Smooth muscle cell (in vitro differentiated cells): ENCODE results near the gene SELENOM. TPM values are rescaled to one million over a fixed set of nuclear protein-coding genes. Genes with fewer than 3 reads are reported as not detected.

Experiments used
- DNase-seq: peaks from one replicate; lab custom pipeline; 2025; ENCODE audit not compliant: unreplicated experiment; lab: John Stamatoyannopoulos, UW
- H2AFZ ChIP-seq: fragments of 200-600 bp; sonication (generic); 2 replicates; pipeline ENCODE4 v1.6.0; 2016; ENCODE audit warnings: antibody characterized with exemption, low read depth, mild to moderate bottlenecking
- H3F3A ChIP-seq: fragments of 200-600 bp; sonication (generic); 2 replicates; pipeline ENCODE4 v1.6.0; 2017; ENCODE audit warnings: antibody characterized with exemption, low read depth
- H3K27ac ChIP-seq: fragments of 200-600 bp; sonication (generic); 2 replicates; pipeline ENCODE4 v1.5.1; 2016; ENCODE audit warnings: low read depth, mild to moderate bottlenecking
- H3K27me3 ChIP-seq: fragments of 200-600 bp; sonication (generic); 2 replicates; pipeline ENCODE4 v1.6.1; 2016; ENCODE audit warnings: low read depth, mild to moderate bottlenecking
- H3K36me3 ChIP-seq: fragments of 200-600 bp; sonication (generic); 2 replicates; pipeline ENCODE4 v1.5.1; 2016; ENCODE audit warnings: low read depth
- H3K4me1 ChIP-seq: fragments of 200-600 bp; sonication (generic); 2 replicates; pipeline ENCODE4 v1.5.1; 2016; ENCODE audit warnings: low read depth
- H3K4me2 ChIP-seq: fragments of 200-600 bp; sonication (generic); 2 replicates; pipeline ENCODE4 v1.6.0; 2016; ENCODE audit warnings: mild to moderate bottlenecking
- H3K4me3 ChIP-seq: fragments of 200-600 bp; sonication (generic); 2 replicates; pipeline ENCODE4 v1.5.1; 2016; ENCODE audit warnings: mild to moderate bottlenecking
- H3K79me2 ChIP-seq: fragments of 200-600 bp; sonication (generic); 2 replicates; pipeline ENCODE4 v1.6.0; 2016; ENCODE audit warnings: low read depth, mild to moderate bottlenecking
- H3K9ac ChIP-seq: fragments of 200-600 bp; sonication (generic); 2 replicates; pipeline ENCODE4 v1.6.0; 2016; ENCODE audit warnings: low read depth
- H3K9me3 ChIP-seq: fragments of 200-600 bp; sonication (generic); replicated peaks from 2 replicates; pipeline ENCODE4 v1.5.1; 2016; ENCODE audit warnings: low read depth
- H4K20me1 ChIP-seq: fragments of 200-600 bp; sonication (generic); 2 replicates; pipeline ENCODE4 v1.6.0; 2016; ENCODE audit warnings: low read depth
- WGBS: methylation state at CpG from one replicate; pipeline ENCODE4 v1.1.7; 2016; ENCODE audit warnings: low lambda C conversion rate; 5-methylcytosine and 5-hydroxymethylcytosine counted together
- polyA plus RNA-seq: library from polyadenylated mRNA; unstranded; fragments of >200 nt; fragmentation: Nextera tagmentation; extraction: Ambion mirVana; gene quantifications from 2 replicates; pipeline ENCODE4 v1.2.1, GENCODE V29; 2016
- total RNA-seq: library from RNA; depleted of rRNA; stranded (reverse); fragments of >200 nt; gene quantifications from 2 replicates; pipeline ENCODE4 v1.2.3, GENCODE V29; 2014
- TF ChIP-seq, protein P1 (sequence below): fragments of 200-600 bp; sonication (generic); IDR thresholded peaks from 2 replicates; pipeline ENCODE4 v1.5.1; 2017; ENCODE audit warnings: borderline replicate concordance, mild to moderate bottlenecking, antibody characterized with exemption; ENCODE audit not compliant: insufficient read depth, poor library complexity, severe bottlenecking

SELENOM gene
- total and polyA plus RNA-seq, 2 experiments from 2014 or later: 450 to 600 TPM

DNA sequence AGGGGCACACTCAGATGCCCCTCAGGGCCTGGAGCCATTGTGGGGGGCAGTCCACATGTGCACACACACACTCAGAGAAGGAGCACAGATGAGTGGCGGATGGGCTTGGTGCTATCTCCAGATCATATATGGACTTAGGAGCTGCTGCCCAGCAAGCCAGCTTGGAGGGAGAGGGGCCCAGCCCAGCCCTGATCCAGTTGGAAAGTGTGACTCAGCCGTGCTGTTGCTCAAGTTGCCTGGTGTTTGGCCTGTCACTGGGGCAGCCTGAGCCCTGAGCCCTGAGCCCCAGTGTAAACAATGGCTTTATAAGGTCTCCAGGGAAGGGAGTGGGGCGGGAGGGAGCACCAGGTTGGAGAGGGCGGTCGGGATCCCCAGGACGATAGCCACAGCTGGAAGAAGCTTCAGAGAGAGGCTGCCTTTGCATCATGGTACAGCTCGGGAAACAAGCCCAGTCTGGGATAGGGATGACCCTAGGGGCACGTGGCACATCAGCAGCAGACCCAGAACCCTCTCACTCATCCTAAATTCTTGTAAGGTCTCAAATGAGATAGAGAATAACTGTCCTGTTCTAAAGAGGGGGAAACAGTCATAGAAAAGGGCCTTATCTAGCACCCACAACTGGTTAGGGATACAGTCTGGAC lies 4.8 kb downstream of the SELENOM start:
- peak overlapping the region; percentile 13 for H3K9ac ChIP-seq
- H3K4me3 ChIP-seq: no peak overlapping the region
- H3K9me3 ChIP-seq: no peaks in the 10 kb centered on the region
- no peak overlapping the region for H2AFZ ChIP-seq
- no peaks in the 10 kb centered on the region for H3K36me3 ChIP-seq
- peaks cover 4% of the 10 kb centered on the region for H3K4me1 ChIP-seq
- peak overlapping the region; percentile 8 for H3K4me2 ChIP-seq
- 10% methylated on average over 6 of the region's 8 CpGs for WGBS
- H3K27ac ChIP-seq: peak overlapping the region; percentile 90
- H3F3A ChIP-seq: peaks cover 44% of the 10 kb centered on the region
- DNase-seq: peak; percentile 70
- TF ChIP-seq, protein P1, sequence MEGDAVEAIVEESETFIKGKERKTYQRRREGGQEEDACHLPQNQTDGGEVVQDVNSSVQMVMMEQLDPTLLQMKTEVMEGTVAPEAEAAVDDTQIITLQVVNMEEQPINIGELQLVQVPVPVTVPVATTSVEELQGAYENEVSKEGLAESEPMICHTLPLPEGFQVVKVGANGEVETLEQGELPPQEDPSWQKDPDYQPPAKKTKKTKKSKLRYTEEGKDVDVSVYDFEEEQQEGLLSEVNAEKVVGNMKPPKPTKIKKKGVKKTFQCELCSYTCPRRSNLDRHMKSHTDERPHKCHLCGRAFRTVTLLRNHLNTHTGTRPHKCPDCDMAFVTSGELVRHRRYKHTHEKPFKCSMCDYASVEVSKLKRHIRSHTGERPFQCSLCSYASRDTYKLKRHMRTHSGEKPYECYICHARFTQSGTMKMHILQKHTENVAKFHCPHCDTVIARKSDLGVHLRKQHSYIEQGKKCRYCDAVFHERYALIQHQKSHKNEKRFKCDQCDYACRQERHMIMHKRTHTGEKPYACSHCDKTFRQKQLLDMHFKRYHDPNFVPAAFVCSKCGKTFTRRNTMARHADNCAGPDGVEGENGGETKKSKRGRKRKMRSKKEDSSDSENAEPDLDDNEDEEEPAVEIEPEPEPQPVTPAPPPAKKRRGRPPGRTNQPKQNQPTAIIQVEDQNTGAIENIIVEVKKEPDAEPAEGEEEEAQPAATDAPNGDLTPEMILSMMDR: no peak
- H3K79me2 ChIP-seq: peaks cover 16% of the 10 kb centered on the region
- no peaks in the 10 kb centered on the region for H3K27me3 ChIP-seq
- peaks cover 35% of the 10 kb centered on the region for H4K20me1 ChIP-seq

DNA sequence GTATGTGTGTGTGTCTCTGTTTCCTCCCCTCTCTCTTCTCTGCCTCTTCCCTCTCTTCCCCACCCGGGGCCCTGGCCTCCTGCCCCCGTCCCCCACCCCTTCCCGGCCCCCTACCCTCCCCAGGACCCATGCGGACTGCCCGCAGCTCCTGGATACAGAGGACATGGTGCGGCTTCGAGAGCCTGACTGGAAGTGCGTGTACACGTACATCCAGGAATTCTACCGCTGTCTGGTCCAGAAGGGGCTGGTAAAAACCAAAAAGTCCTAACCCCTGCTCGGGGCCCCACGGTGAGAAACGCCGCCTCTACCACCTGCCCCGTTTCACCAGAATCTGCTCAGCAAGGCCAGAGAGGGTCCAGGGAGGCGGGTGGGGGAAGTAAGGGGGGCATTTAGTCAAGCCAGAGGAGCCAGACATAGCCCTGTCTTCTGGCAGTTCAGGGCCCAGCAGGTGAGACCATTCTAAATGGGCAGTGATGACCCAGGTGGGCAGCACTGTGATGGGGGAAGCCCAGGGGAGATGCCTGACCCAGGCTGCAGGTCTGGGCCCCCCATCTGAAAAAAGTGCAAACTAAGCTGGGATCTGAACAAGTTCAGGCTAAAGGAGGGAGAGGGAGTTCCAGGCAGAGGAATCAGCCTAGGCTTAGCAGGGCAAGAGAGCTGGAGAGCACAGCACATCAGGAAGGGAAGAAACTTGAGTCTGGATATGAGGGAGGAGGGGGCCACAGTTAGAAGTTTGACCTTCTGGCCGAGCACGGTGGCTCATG lies 6.4 kb downstream of the SELENOM start:
- Histone ChIP-seq H3K9ac (no peak overlapping the region), H3K27ac (peak overlapping the region; percentile 90), H3K9me3 (no peaks in the 10 kb centered on the region), H4K20me1 (peaks cover 27% of the 10 kb centered on the region), H2AFZ (no peak overlapping the region), H3K4me3 (no peak overlapping the region), H3K27me3 (no peaks in the 10 kb centered on the region), H3K79me2 (peaks cover 5% of the 10 kb centered on the region), H3K4me2 (no peak overlapping the region), H3K4me1 (no peaks in the 10 kb centered on the region), H3F3A (peaks cover 42% of the 10 kb centered on the region), H3K36me3 (no peaks in the 10 kb centered on the region)
- no peak for DNase-seq
- WGBS: 95% methylated on average over 15 of the region's 18 CpGs
- TF ChIP-seq, protein P1: no peak

DNA sequence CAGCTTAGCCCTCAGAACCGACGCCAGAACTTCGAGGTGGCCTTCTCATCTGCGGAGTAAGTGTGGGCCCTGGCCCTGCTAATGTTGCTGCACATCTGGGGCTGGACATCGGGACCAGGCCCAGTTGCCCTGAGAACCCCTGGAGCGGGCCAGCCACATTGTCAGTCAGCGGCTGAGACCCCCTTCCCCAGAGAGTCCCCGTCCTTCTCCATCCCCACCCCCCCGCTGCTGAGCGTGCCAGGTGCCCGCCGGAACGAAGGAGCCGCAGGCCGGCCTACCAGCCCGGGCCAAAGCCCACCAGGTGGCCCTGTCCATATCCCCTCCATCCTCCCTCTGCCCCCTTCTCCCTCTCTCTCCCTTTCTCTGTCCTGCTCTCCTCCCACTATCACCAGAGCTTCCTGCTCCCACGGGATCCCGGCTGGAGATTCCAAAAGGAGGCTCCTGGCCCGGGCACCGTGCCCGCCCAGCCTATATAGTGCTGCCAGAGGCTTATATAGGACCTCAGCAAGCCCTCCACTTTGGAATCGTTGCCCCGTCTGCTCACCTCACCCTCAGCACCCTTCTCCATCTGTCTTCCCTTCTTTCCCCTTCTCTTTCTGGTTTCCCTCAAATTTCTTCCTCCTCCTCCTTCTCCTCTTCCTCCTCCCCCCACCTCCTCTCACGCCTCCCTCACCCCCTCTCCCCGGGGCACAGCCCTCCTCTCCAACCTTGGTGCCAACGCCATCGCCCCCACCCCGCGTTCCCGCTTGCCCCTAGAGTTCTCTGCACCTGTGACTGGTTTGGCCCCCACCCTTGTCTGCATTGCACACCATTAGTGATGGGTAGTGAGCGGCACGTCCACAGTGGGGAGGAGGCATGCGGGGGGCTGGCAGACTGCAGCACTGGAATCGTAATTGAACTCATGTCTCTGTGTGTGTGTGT lies 7.3 kb downstream of the SELENOM start:
- Histone ChIP-seq H3K4me2 (no peak overlapping the region), H3K27me3 (no peaks in the 10 kb centered on the region), H2AFZ (no peak overlapping the region), H3K27ac (no peak overlapping the region), H4K20me1 (peaks cover 21% of the 10 kb centered on the region), H3F3A (peaks cover 36% of the 10 kb centered on the region), H3K9ac (no peak overlapping the region), H3K36me3 (no peaks in the 10 kb centered on the region), H3K4me1 (no peaks in the 10 kb centered on the region), H3K9me3 (no peaks in the 10 kb centered on the region), H3K79me2 (no peaks in the 10 kb centered on the region), H3K4me3 (no peak overlapping the region)
- TF ChIP-seq, protein P1: no peak
- DNase-seq: no peak
- 96% methylated on average over 17 of the region's 34 CpGs for WGBS
